ENCODE measurements around the gene SPATS2.

SPATS2 gene

GRCh38 chr12:49359671-49360070 is 7.6 kb upstream of the SPATS2 start:
- ChIA-PET CTCF (interaction anchor here (0.7 to 4.4 kb wide), 10 partner anchors 12 to 252 kb away, joined by 3 to 88 read pairs (median 10); partner anchors contain the start of gene DNAJC22), POLR2A (no interaction called here)
- TF ChIP-seq FOXA1 (IDR thresholded peaks at IDR 0.05) (no peak), NFRKB (IDR thresholded peaks at IDR 0.05) (no peak), L3MBTL2 (conservative IDR thresholded peaks at IDR 0.05) (no peak), HDGF (IDR thresholded peaks at IDR 0.05; ENCODE audit: borderline replicate concordance) (no peak), PKNOX1 (IDR thresholded peaks at IDR 0.05) (no peak), ELF4 (IDR thresholded peaks at IDR 0.05) (no peak), CTBP1 (IDR thresholded peaks at IDR 0.05; ENCODE audit: borderline replicate concordance) (no peak), FOXM1 (IDR thresholded peaks at IDR 0.05; ENCODE audit: borderline replicate concordance) (no peak), ARNT (IDR thresholded peaks at IDR 0.05) (no peak), LEF1 (IDR thresholded peaks at IDR 0.05; ENCODE audit: borderline replicate concordance) (no peak), SP1 (IDR thresholded peaks at IDR 0.05) (no peak), FOXK2 (IDR thresholded peaks at IDR 0.05) (no peak)
- no peak for DNase-seq (ENCODE audit: extremely low spot score)

- ChIA-PET POLR2A (interaction anchor here (1.5 kb wide), 1 partner anchor 39 kb away, joined by 3 read pairs; the partner anchor contains the start of gene TROAP), CTCF (interaction anchor here (0.6 to 1.0 kb wide), 2 partner anchors 14 to 152 kb away, joined by 3 to 4 read pairs; no protein-coding TSS in a partner anchor)
- TF ChIP-seq ELF4 (IDR thresholded peaks at IDR 0.05) (no peak), ARNT (IDR thresholded peaks at IDR 0.05) (no peak), BHLHE40 (IDR thresholded peaks at IDR 0.05; ENCODE audit: borderline replicate concordance) (no peak), NFRKB (IDR thresholded peaks at IDR 0.05) (no peak), PKNOX1 (IDR thresholded peaks at IDR 0.05) (no peak), LEF1 (IDR thresholded peaks at IDR 0.05; ENCODE audit: borderline replicate concordance) (no peak), SP1 (IDR thresholded peaks at IDR 0.05) (no peak), CTBP1 (IDR thresholded peaks at IDR 0.05; ENCODE audit: borderline replicate concordance) (no peak), HDGF (IDR thresholded peaks at IDR 0.05; ENCODE audit: borderline replicate concordance) (no peak)
- no peak for DNase-seq (ENCODE audit: extremely low spot score)
These were observed 5.2 kb upstream of the SPATS2 start for GRCh38 chr12:49362077-49362476.

- ChIA-PET POLR2A (interaction anchor here (2.8 kb wide), 1 partner anchor 148 kb away, joined by 34 read pairs; no protein-coding TSS in a partner anchor), CTCF (interaction anchor here (1.0 kb wide), 1 partner anchor 216 kb away, joined by 3 read pairs; no protein-coding TSS in a partner anchor)
- DNase-seq (ENCODE audit: extremely low spot score): no peak
- TF ChIP-seq HDGF (IDR thresholded peaks at IDR 0.05; ENCODE audit: borderline replicate concordance) (no peak), FOXA1 (IDR thresholded peaks at IDR 0.05) (no peak)
These were observed 2.3 kb upstream of the SPATS2 start for GRCh38 chr12:49364989-49365388.

- no peak for TF ChIP-seq LEF1 (IDR thresholded peaks at IDR 0.05; ENCODE audit: borderline replicate concordance)
- peak; percentile 33; the same call in 1 of the 2 replicates for TF ChIP-seq PKNOX1 (IDR thresholded peaks at IDR 0.05)
- ChIA-PET CTCF (interaction anchor here (0.5 to 2.1 kb wide), 3 partner anchors 23 to 148 kb away, joined by 4 to 10 read pairs (median 8); no protein-coding TSS in a partner anchor), POLR2A (interaction anchor here (2.1 to 2.8 kb wide), 3 partner anchors 34 to 147 kb away, joined by 7 to 34 read pairs (median 12); no protein-coding TSS in a partner anchor)
- DNase-seq (ENCODE audit: extremely low spot score): no peak
These were observed 1.7 kb upstream of the SPATS2 start for GRCh38 chr12:49365542-49365941.

- TF ChIP-seq CTBP1 (IDR thresholded peaks at IDR 0.05; ENCODE audit: borderline replicate concordance) (no peak), LEF1 (IDR thresholded peaks at IDR 0.05; ENCODE audit: borderline replicate concordance) (no peak), FOXM1 (IDR thresholded peaks at IDR 0.05; ENCODE audit: borderline replicate concordance) (no peak), NFRKB (IDR thresholded peaks at IDR 0.05) (no peak), TARDBP (IDR thresholded peaks at IDR 0.05) (no peak)
- ChIA-PET CTCF (interaction anchor here (0.6 to 2.1 kb wide), 8 partner anchors 8 to 188 kb away, joined by 3 to 17 read pairs (median 8); no protein-coding TSS in a partner anchor), POLR2A (interaction anchor here (1.0 to 2.8 kb wide), 47 partner anchors 8 to 375 kb away, joined by 3 to 34 read pairs (median 5); partner anchors contain the start of genes DNAJC22, MCRS1, PRPF40B and PRPH)
- DNase-seq (ENCODE audit: extremely low spot score): no peak
These were observed 1.1 kb upstream of the SPATS2 start for GRCh38 chr12:49366096-49366651.

- ChIA-PET CTCF (interaction anchor here (0.6 to 2.1 kb wide), 11 partner anchors 8 to 476 kb away, joined by 3 to 17 read pairs (median 5); no protein-coding TSS in a partner anchor), POLR2A (interaction anchor here (0.8 to 2.8 kb wide), 57 partner anchors 8 to 375 kb away, joined by 3 to 34 read pairs (median 5); partner anchors contain the start of genes DNAJC22, MCRS1, PRPF40B and PRPH)
- DNase-seq (ENCODE audit: extremely low spot score): peak; percentile 93
- TF ChIP-seq L3MBTL2 (conservative IDR thresholded peaks at IDR 0.05) (peak; percentile 57; the same call in 1 of the 2 replicates), ZNF384 (IDR thresholded peaks at IDR 0.05) (no peak), TARDBP (IDR thresholded peaks at IDR 0.05) (no peak), PKNOX1 (IDR thresholded peaks at IDR 0.05) (no peak), FOXA1 (IDR thresholded peaks at IDR 0.05) (no peak), ARNT (IDR thresholded peaks at IDR 0.05) (no peak), ELF4 (IDR thresholded peaks at IDR 0.05) (peak; percentile 55), FOXM1 (IDR thresholded peaks at IDR 0.05; ENCODE audit: borderline replicate concordance) (no peak), SUZ12 (IDR thresholded peaks at IDR 0.05) (no peak), NFRKB (IDR thresholded peaks at IDR 0.05) (no peak), LEF1 (IDR thresholded peaks at IDR 0.05; ENCODE audit: borderline replicate concordance) (0 out of 2 replicates have a peak, but pooled peaks have one; percentile 20), FOXK2 (IDR thresholded peaks at IDR 0.05) (no peak)
These were observed 446 bp upstream of the SPATS2 start for GRCh38 chr12:49366652-49367380.

Measured in HEK293T (cell line).